Choroid plexus epithelial cell (primary cell): Measurements from ENCODE around the gene SLC17A4.

Source experiments
- DNase-seq: peaks from one replicate; pipeline ENCODE4 v3.0.0-alpha.2; 2010; ENCODE audit warnings: low read depth
- H3K4me3 ChIP-seq: 2 replicates; pipeline ENCODE4 v1.5.1; 2011; ENCODE audit warnings: low read depth, mild to moderate bottlenecking, control low read depth, low read length, moderate library complexity
- TF ChIP-seq, protein P1 (sequence below): conservative IDR thresholded peaks from 2 replicates; pipeline ENCODE4 v1.5.1; 2011; ENCODE audit warnings: low read depth, mild to moderate bottlenecking, control low read depth, inconsistent platforms, low read length, moderate library complexity

Gene SLC17A4

GRCh38 chr6:25749837-25750236 lies 4.7 kb upstream of the SLC17A4 start:
- H3K4me3 ChIP-seq: no peak overlapping the region
- TF ChIP-seq, protein P1, sequence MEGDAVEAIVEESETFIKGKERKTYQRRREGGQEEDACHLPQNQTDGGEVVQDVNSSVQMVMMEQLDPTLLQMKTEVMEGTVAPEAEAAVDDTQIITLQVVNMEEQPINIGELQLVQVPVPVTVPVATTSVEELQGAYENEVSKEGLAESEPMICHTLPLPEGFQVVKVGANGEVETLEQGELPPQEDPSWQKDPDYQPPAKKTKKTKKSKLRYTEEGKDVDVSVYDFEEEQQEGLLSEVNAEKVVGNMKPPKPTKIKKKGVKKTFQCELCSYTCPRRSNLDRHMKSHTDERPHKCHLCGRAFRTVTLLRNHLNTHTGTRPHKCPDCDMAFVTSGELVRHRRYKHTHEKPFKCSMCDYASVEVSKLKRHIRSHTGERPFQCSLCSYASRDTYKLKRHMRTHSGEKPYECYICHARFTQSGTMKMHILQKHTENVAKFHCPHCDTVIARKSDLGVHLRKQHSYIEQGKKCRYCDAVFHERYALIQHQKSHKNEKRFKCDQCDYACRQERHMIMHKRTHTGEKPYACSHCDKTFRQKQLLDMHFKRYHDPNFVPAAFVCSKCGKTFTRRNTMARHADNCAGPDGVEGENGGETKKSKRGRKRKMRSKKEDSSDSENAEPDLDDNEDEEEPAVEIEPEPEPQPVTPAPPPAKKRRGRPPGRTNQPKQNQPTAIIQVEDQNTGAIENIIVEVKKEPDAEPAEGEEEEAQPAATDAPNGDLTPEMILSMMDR: no peak
- no peak for DNase-seq

DNA sequence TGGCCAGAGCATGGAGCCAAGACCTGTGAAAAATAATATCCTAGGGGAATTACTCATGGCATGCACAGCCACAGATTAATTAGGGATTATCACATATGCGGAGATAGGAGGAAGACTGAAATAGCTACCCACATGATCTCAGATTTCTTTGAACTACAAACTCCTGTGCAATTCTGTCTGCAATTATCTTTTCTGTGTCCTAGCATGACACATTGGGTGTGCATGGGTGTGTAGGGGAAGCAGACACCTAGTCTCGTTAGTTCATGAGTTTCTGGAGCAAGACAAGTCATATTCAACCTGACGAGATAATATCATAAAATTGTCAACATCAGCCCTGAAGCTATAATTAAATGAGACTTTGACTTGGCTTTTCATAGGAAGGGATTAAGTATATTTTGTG lies 3.6 kb upstream of the SLC17A4 start:
- TF ChIP-seq, protein P1: no peak
- DNase-seq: no peak
- no peak overlapping the region for H3K4me3 ChIP-seq

DNA sequence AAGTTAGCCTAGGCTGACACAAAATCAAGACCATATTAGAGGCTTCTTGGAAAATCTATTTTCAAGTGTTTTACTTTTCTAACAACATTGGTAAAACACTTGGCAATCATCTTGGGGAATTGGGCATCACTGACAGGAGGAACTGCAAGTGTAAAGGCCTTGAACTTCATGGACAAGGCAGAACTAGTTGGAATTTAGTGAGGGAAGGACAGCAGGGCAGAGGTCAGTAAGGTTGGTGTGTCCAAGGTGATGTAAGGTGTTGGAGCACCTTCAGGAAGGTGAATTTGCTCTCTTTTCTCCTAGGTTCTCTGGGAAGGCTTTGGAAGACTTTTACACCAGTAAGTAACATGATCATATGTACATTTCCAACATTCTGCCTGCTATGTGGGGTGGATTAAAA lies 1.5 kb upstream of the SLC17A4 start:
- TF ChIP-seq, protein P1: no peak
- DNase-seq: no peak
- no peak overlapping the region for H3K4me3 ChIP-seq

DNA sequence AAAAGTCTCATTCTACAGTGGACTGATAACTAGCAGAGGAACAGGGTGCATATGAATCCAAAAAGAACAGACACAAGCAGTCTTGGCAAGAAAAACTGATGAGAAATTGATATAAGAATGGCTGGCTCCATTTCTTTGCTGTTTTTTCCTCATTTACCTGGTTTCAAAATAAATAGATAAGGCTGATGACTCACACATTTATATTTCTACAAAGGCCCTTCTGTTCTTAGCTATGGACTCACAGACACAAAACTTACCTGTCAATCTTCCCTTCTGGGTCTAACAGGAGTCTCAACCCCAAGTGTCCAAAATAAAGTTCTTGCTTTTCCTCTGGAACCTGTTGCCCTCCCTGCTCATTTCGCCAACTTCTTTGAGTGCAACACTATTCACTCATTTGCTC lies 941 bp downstream of the SLC17A4 start:
- no peak overlapping the region for H3K4me3 ChIP-seq
- no peak for DNase-seq
- TF ChIP-seq, protein P1: no peak

DNA sequence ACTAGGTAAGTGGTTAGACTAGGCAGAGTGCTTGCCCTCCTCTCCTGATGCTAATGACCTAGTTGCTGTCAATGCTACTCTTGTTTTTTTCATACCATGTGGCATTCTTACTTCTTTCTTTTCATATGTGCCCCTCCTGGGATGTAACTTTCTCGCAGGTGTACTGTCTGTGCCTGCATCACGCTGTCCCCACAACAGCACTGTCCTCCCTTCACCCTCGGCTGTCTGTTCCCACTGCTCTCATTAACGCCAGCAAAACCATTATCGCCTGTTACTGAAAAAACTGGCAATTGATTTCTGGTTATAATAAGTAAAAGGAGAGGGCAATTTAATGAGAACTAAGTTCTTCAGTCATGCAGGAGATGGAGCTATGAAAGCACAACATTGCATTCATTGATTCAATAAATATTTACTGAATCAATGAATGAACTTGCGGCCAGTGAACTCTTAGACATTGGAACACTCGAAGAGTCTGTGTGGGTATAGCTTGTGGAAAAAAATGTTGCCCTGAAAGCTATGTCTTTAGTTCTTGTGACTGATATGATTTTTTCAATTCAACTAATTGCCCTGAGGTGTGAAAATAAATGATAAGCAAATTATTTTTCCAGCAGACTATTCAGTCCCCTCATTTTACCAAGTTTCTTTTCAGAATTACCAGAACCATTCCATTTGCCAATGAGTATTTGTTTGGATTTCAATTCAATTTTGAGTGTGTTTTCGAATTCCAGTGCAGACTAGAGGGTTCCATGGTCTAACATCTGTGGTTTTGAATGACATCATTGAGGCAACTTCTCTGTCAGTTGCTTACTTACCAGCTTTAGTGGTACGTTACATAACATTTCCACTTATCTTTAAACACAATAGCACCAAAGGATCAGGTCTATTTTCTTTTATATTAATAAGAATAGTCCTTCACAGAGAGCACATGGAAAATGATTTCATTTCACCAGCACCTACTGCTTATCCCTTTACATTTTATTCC lies 2.1 kb downstream of the SLC17A4 start:
- no peak for DNase-seq
- TF ChIP-seq, protein P1: no peak

GRCh38 chr6:25757936-25758642 lies 3.5 kb downstream of the SLC17A4 start:
- DNase-seq: no peak
- TF ChIP-seq, protein P1: no peak
- no peak overlapping the region for H3K4me3 ChIP-seq

More for the DNA sequence above, 2.1 kb downstream of the SLC17A4 start:
- no peak overlapping the region for H3K4me3 ChIP-seq
